Fibroblast of pulmonary artery (primary cell): ENCODE results near the gene CORIN.

Experiments used
- DNase-seq: peaks from one replicate; pipeline ENCODE4 v3.0.0-alpha.2; 2010; ENCODE audit warnings: low read depth
- H3K4me3 ChIP-seq: replicated peaks from 2 replicates; pipeline ENCODE4 v1.5.1; 2011; ENCODE audit warnings: low read depth, mild to moderate bottlenecking, control low read depth, low read length, moderate library complexity
- CTCF ChIP-seq: IDR thresholded peaks from 2 replicates; pipeline ENCODE4 v1.5.1; 2011; ENCODE audit warnings: mild to moderate bottlenecking, control low read depth, low read length, inconsistent platforms; ENCODE audit errors: missing control alignments

The CORIN gene

GRCh38 chr4:47837908-47838294, at the start of gene CORIN:
Gene CORIN (minus strand): TSS chr4:47838067. CDS start chr4:47837949, 118 bp downstream.
- peak within 1 kb of the TSS; percentile 60 for H3K4me3 ChIP-seq
- no peak for TF ChIP-seq CTCF
- DNase-seq: no peak

GRCh38 chr4:47882228-47882627, 44.4 kb upstream of the CORIN start:
- H3K4me3 ChIP-seq: no peak overlapping the region
- DNase-seq: no peak
- TF ChIP-seq CTCF: no peak

GRCh38 chr4:47879458-47879857, 41.6 kb upstream of the CORIN start:
- TF ChIP-seq CTCF: no peak
- no peak overlapping the region for H3K4me3 ChIP-seq
- no peak for DNase-seq

GRCh38 chr4:47876784-47877546, 39.1 kb upstream of the CORIN start:
- TF ChIP-seq CTCF: no peak
- no peak for DNase-seq
- no peak overlapping the region for H3K4me3 ChIP-seq

GRCh38 chr4:47876310-47876709, 38.4 kb upstream of the CORIN start:
- H3K4me3 ChIP-seq: no peak overlapping the region
- no peak for DNase-seq
- no peak for TF ChIP-seq CTCF

DNA sequence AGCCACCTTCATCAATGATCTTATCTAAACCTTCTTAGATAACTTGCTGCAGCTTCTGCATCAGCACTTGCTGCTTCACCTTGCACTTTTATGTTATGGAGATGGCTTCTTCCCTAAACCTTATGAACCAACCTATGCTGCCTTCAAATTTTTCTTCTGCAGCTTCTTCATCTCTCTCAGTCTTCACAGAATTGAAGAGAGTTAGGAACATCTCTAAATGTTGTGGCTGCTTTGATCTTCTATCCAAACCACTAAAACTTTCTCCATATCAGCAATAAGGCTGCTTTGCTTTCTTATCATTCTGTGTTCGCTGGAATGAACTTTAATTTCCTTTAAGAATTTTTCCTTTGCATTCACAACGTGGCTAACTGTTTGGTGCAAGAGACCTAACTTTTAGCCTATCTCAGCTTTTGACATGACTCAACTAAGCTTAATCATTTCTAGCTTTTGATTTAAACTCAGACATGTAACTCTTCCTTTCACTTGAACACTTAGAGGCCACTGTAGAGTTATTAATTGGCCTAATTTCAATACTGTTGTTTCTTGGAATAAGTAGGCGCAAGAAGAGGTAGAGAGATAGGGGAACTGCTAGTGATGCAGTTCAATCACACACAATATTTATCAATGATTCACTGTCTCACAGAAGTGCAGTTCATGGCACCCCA, 36.1 kb upstream of the CORIN start:
- no peak for DNase-seq
- H3K4me3 ChIP-seq: no peak overlapping the region
- TF ChIP-seq CTCF: no peak

DNA sequence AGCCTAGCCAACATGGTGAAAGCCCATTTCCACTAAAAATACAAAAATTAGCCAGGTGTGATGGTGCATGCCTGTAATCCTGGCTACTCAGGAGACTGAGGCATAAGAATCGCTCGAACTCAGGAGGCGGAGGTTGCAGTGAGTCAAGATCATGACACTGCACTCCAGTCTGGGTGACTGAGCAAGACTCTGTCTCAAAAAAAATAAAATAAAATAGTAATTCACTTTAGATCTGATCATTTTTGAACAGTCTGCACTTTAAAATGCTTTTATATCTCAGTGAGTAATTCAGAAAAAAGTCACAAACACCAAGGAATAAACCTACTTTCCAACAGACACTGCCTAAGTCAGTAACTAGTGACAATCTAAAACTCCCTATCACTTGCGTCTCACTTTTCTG, 25.6 kb upstream of the CORIN start:
- no peak for TF ChIP-seq CTCF
- no peak overlapping the region for H3K4me3 ChIP-seq
- no peak for DNase-seq
